K562 (cell line): ENCODE data around the gene MARCHF3. TPM values are rescaled to one million over a fixed set of nuclear protein-coding genes. Genes with fewer than 3 reads are reported as not detected.

ENCODE experiments used
- ATAC-seq: fragments of 200-7000 bp; cut with Tn5 transposase; 3 replicates; pipeline ENCODE4 v1.9.1; 2020; ENCODE audit warnings: moderate library complexity
- Bru-seq: library from RNA; stranded (reverse); fragments of 400-500 nt; gene quantifications from one replicate; lab custom pipeline; 2021; lab: Mats Ljungman, UMichigan
- BruChase-seq, 2 experiments: library from RNA; stranded (reverse); fragments of 400-500 nt; gene quantifications; one replicate each; lab custom pipeline; 2021; lab: Mats Ljungman, UMichigan
- BruUV-seq: library from RNA; stranded (reverse); fragments of 400-500 nt; replicated peaks from 2 replicates; lab custom pipeline; 2021; lab: Mats Ljungman, UMichigan
- CTCF ChIA-PET: fragments of 300-600 bp; formaldehyde crosslinking; extraction: SDS; loops from one replicate; lab custom pipeline; 2021; ENCODE audit warnings: low intra/inter-chr PET ratio; lab: Yijun Ruan, JAX
- POLR2A ChIA-PET: fragments of 300-600, 350-650 bp; sonication (Branson Sonifier 250); formaldehyde crosslinking; extraction: SDS; loops from one replicate; lab custom pipeline; 2021; ENCODE audit warnings: antibody characterized with exemption, inconsistent platforms; lab: Yijun Ruan, JAX
- DNase-seq, 4 experiments: peaks; one replicate each; pipeline versions ENCODE4 v3.0.0 to v3.0.0-alpha.2; 2011 to 2018; ENCODE audit warnings: low spot score in 3 of 4, mixed read lengths in 3 of 4; ENCODE audit errors: extremely low read depth in 1 of 4
- FAIRE-seq: peaks from 2 replicates; lab custom pipeline; 2011; peaks lifted over from hg19 to GRCh38; lab: Jason Lieb, UNC
- H2AFZ ChIP-seq: 2 replicates; pipeline ENCODE4 v1.6.0; 2011; ENCODE audit warnings: low read depth, low read length, control low read depth, inconsistent platforms
- H3K27ac ChIP-seq: fragments of 200-600 bp; 3 replicates; pipeline ENCODE4 v1.8.0; 2011; ENCODE audit warnings: low read depth, mild to moderate bottlenecking, control low read depth, inconsistent platforms, low read length, moderate library complexity, mixed read lengths; ENCODE audit errors: extremely low read depth
- H3K27me3 ChIP-seq, 2 experiments: fragments of 300-600 bp in 1 of 2; 2 replicates in 1 of 2; 3 replicates in 1 of 2; pipeline versions ENCODE4 v1.6.0 to v1.8.0; 2011; ENCODE audit warnings: inconsistent platforms in 2 of 2, low read length in 2 of 2, mild to moderate bottlenecking in 1 of 2, mixed read lengths in 1 of 2, moderate library complexity in 1 of 2; ENCODE audit not compliant: control insufficient read depth in 2 of 2, insufficient read depth in 2 of 2
- H3K36me3 ChIP-seq: fragments of 300-600 bp; 3 replicates; pipeline ENCODE4 v1.8.0; 2011; ENCODE audit warnings: mild to moderate bottlenecking, low read length, inconsistent platforms; ENCODE audit not compliant: control insufficient read depth, insufficient read depth
- H3K4me1 ChIP-seq, 2 experiments: fragments of 200-600 bp in 1 of 2; replicated peaks in 1 of 2; 2 replicates in 1 of 2; 3 replicates in 1 of 2; pipeline versions ENCODE4 v1.5.1 to v1.8.0; 2011; ENCODE audit warnings: inconsistent platforms in 2 of 2, low read length in 2 of 2, mild to moderate bottlenecking in 1 of 2, mixed read lengths in 1 of 2, moderate library complexity in 1 of 2; ENCODE audit not compliant: control insufficient read depth in 2 of 2, insufficient read depth in 2 of 2
- H3K4me2 ChIP-seq: 2 replicates; pipeline ENCODE4 v1.6.1; 2011; ENCODE audit warnings: low read length, control low read depth, inconsistent platforms, mixed read lengths; ENCODE audit not compliant: insufficient read depth
- H3K4me3 ChIP-seq: fragments of 200-600 bp; sonication (generic), shearing (Covaris generic); 2 replicates; pipeline ENCODE4 v1.5.1; 2016; ENCODE audit warnings: control low read depth, inconsistent platforms
- H3K79me2 ChIP-seq: fragments of 200-600 bp; 3 replicates; pipeline ENCODE4 v1.8.0; 2011; ENCODE audit warnings: low read length, inconsistent platforms; ENCODE audit not compliant: control insufficient read depth, insufficient read depth
- H3K9ac ChIP-seq, 2 experiments: 2 replicates each; pipeline versions ENCODE4 v1.6.0 to v1.6.1; 2011; ENCODE audit warnings: low read depth in 2 of 2, low read length in 2 of 2, control low read depth in 1 of 2, inconsistent platforms in 1 of 2, mild to moderate bottlenecking in 1 of 2, mixed read lengths in 1 of 2; ENCODE audit not compliant: insufficient read depth in 1 of 2
- H3K9me1 ChIP-seq: one replicate; pipeline ENCODE4 v1.6.0; 2011; ENCODE audit warnings: inconsistent platforms, mild to moderate bottlenecking, low read length, moderate library complexity; ENCODE audit not compliant: control insufficient read depth, insufficient read depth
- H3K9me3 ChIP-seq: replicated peaks from 2 replicates; pipeline ENCODE4 v1.5.1; 2011; ENCODE audit warnings: low read depth, low read length, inconsistent platforms; ENCODE audit not compliant: control insufficient read depth, insufficient read depth
- H4K20me1 ChIP-seq: replicated peaks from 2 replicates; pipeline ENCODE4 v1.6.1; 2011; ENCODE audit warnings: low read length, inconsistent platforms, mixed read lengths; ENCODE audit not compliant: control insufficient read depth, insufficient read depth
- BACH1 ChIP-seq: fragments of 200-800 bp; sonication (Bioruptor generic); IDR thresholded peaks from 2 replicates; pipeline ENCODE4 v1.6.1; 2016; ENCODE audit warnings: missing genetic modification characterization, missing compliant biosample characterization
- GTF2F1 ChIP-seq: IDR thresholded peaks from 2 replicates; pipeline ENCODE4 v1.6.1; 2011; ENCODE audit warnings: low read depth, low read length, improper control_type of control experiment
- MCM7 ChIP-seq, 2 experiments: fragments of 450-650 bp; IDR thresholded peaks; 2 replicates each; pipeline ENCODE4 v1.6.1; 2016 to 2018
- MEF2D ChIP-seq: conservative IDR thresholded peaks from 2 replicates; pipeline ENCODE4 v1.6.1; 2016; ENCODE audit warnings: low read depth, missing genetic modification characterization, missing compliant biosample characterization
- NCOA1 ChIP-seq: fragments of 450-650 bp; IDR thresholded peaks from 2 replicates; pipeline ENCODE4 v1.6.1; 2016; ENCODE audit warnings: low read depth
- NR4A1 ChIP-seq, 2 experiments: fragments of 250-450 bp in 1 of 2; fragments of 450-650 bp in 1 of 2; sonication (Bioruptor Pico) in 1 of 2; IDR thresholded peaks; 2 replicates each; pipeline versions ENCODE4 v1.4.0 to v1.6.1; 2016 to 2020; ENCODE audit warnings: mild to moderate bottlenecking in 2 of 2, missing compliant biosample characterization in 1 of 2, missing genetic modification characterization in 1 of 2, moderate library complexity in 1 of 2
- SMAD1 ChIP-seq: fragments of 150-350 bp; IDR thresholded peaks from 2 replicates; pipeline ENCODE4 v1.6.1; 2014; ENCODE audit warnings: low read length, low read depth; ENCODE audit not compliant: partially characterized antibody
- TAF9B ChIP-seq: fragments of 450-650 bp; IDR thresholded peaks from 2 replicates; pipeline ENCODE4 v1.6.1; 2018; ENCODE audit warnings: mild to moderate bottlenecking; ENCODE audit not compliant: partially characterized antibody
- ZNF146 ChIP-seq: IDR thresholded peaks from one replicate; pipeline ENCODE4 v1.6.1; 2018; ENCODE audit warnings: missing compliant biosample characterization; ENCODE audit not compliant: unreplicated experiment
- WGBS: fragments of 100-300 bp; shearing (Covaris generic); methylation state at CpG from one replicate; pipeline ENCODE4 v1.1.6; 2016; ENCODE audit warnings: low coverage, mixed read lengths; ENCODE audit not compliant: insufficient coverage; ENCODE audit errors: missing lambda C conversion rate; 5-methylcytosine and 5-hydroxymethylcytosine counted together
- in situ Hi-C: fragments of 300-500 bp; cut with MboI; formaldehyde crosslinking; loops from 4 replicates; pipeline ENCODE4 v1.15.0; 2018; ENCODE audit warnings: inconsistent platforms, mixed read lengths
- intact Hi-C: fragments of 100-400 bp; cut with micrococcal nuclease; formaldehyde crosslinking; loops from 2 replicates; pipeline ENCODE4 v1.14.2; 2022
- long read RNA-seq, 3 experiments: library from polyadenylated mRNA in 2 of 3; library from RNA in 1 of 3; unstranded in 2 of 3; stranded (forward) in 1 of 3; transcript quantifications; one replicate each; pipeline ENCODE4 v2.0.0, GENCODE V29; 2019 to 2022
- polyA minus RNA-seq, 3 experiments: library from RNA; depleted of rRNA, polyadenylated mRNA; stranded (reverse); fragments of >200 nt; gene quantifications; 2 replicates each; pipeline ENCODE4 v1.2.3, GENCODE V29; 2011
- polyA plus RNA-seq, 8 experiments: library from polyadenylated mRNA; depleted of rRNA in 4 of 8; stranded (reverse) in 5 of 8; unstranded in 3 of 8; fragments of >200 nt; fragmentation: Nextera tagmentation in 2 of 8; fragmentation: Illumina TruSeq in 1 of 8; extraction: Ambion mirVana in 2 of 8; extraction: Trizol in 1 of 8; gene quantifications; 2 replicates each; pipeline versions ENCODE4 v1.2.1 to v1.2.3, GENCODE V29; 2011 to 2014; ENCODE audit warnings: inconsistent platforms in 1 of 8, missing spikeins in 1 of 8
- total RNA-seq, 7 experiments: library from RNA; depleted of rRNA in 6 of 7; stranded (reverse); fragments of >200 nt in 6 of 7; fragmentation: Illumina TruSeq in 2 of 7; extraction: Trizol in 2 of 7; gene quantifications; 2 replicates each; pipeline versions ENCODE4 v1.2.1 to v1.2.3, GENCODE V29; 2011 to 2021; ENCODE audit warnings: low replicate concordance in 1 of 7
- TF ChIP-seq, protein P1 (sequence below): sonication (generic); formaldehyde crosslinking; IDR thresholded peaks from 2 replicates; pipeline ENCODE4 v1.8.0; 2022; ENCODE audit warnings: missing genetic modification reagents, mild to moderate bottlenecking, moderate library complexity, borderline replicate concordance
- TF ChIP-seq, protein P2 (sequence below): conservative IDR thresholded peaks from 2 replicates; pipeline ENCODE4 v1.6.1; 2011; ENCODE audit warnings: low read depth, mild to moderate bottlenecking, low read length; ENCODE audit not compliant: control insufficient read depth

MARCHF3 gene, protein sequence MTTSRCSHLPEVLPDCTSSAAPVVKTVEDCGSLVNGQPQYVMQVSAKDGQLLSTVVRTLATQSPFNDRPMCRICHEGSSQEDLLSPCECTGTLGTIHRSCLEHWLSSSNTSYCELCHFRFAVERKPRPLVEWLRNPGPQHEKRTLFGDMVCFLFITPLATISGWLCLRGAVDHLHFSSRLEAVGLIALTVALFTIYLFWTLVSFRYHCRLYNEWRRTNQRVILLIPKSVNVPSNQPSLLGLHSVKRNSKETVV
- 71.0 and 71.2 TPM in 2 replicates for total RNA-seq (2011; cell fraction: chromatin; rRNA removed; ENCODE audit: low replicate concordance)
- 72.9 and 84.2 TPM in 2 replicates for total RNA-seq (2011; cell fraction: nucleolus; rRNA removed)
- 80.1 and 101 TPM in 2 replicates for total RNA-seq (2011; cell fraction: nucleoplasm; rRNA removed)
- total RNA-seq (2014; rRNA removed), result 12.2 and 21.1 TPM in 2 replicates
- total RNA-seq (2014; rRNA removed; fragmentation: Illumina TruSeq; extraction: Trizol), result 19.9 and 20.2 TPM in 2 replicates
- total RNA-seq (2015; rRNA removed; fragmentation: Illumina TruSeq; extraction: Trizol), result 16.8 and 18.5 TPM in 2 replicates
- 23.5 TPM in 2 replicates for total RNA-seq (2021)
- 34.1 and 37.4 TPM in 2 replicates for polyA plus RNA-seq (2011; rRNA removed)
- polyA plus RNA-seq (2011; cell fraction: cytosol; rRNA removed), result 24.1 and 35.9 TPM in 2 replicates
- polyA plus RNA-seq (2011; cell fraction: nucleus; rRNA removed), result 39.3 and 39.4 TPM in 2 replicates
- polyA plus RNA-seq (2012), result 21.4 and 29.8 TPM in 2 replicates
- 13.4 and 16.5 TPM in 2 replicates for polyA plus RNA-seq (2014; fragmentation: Illumina TruSeq; extraction: Trizol)
- polyA plus RNA-seq (2014; fragmentation: Nextera tagmentation; extraction: Ambion mirVana), result 1 to 10 TPM; 5.6 to 7.6 TPM
- polyA plus RNA-seq (2014; rRNA removed), result 7.8 and 10.4 TPM in 2 replicates
- polyA minus RNA-seq (2011; rRNA and poly(A)+ RNA removed), result 43.9 and 60.4 TPM in 2 replicates
- 24.6 and 34.4 TPM in 2 replicates for polyA minus RNA-seq (2011; cell fraction: cytosol; rRNA and poly(A)+ RNA removed)
- 57.8 and 62.6 TPM in 2 replicates for polyA minus RNA-seq (2011; cell fraction: nucleus; rRNA and poly(A)+ RNA removed)
- percentile 74 among the genes with signal in this experiment for Bru-seq, nascent RNA
- percentile 81 among the genes with signal in this experiment for BruChase-seq, experiment 1, labeled RNA remaining after a 2-hour chase
- BruChase-seq, experiment 2, labeled RNA remaining after a 6-hour chase, result percentile 75 among the genes with signal in this experiment
- long read RNA-seq, experiment 1, full-length matches to known transcripts, result 34 of 58 reads
- long read RNA-seq, experiment 1, partial matches to known transcripts, result 6 of 58 reads
- long read RNA-seq, experiment 1, other reads (novel, unspliced or antisense), result 18 of 58 reads
- long read RNA-seq, experiment 2, full-length matches to known transcripts, result 16 of 31 reads
- long read RNA-seq, experiment 2, partial matches to known transcripts, result 2 of 31 reads
- long read RNA-seq, experiment 2, other reads (novel, unspliced or antisense), result 13 of 31 reads
- long read RNA-seq, experiment 3, full-length matches to known transcripts, result 9 of 14 reads
- long read RNA-seq, experiment 3, partial matches to known transcripts, result 0 of 14 reads
- long read RNA-seq, experiment 3, other reads (novel, unspliced or antisense), result 5 of 14 reads

DNA sequence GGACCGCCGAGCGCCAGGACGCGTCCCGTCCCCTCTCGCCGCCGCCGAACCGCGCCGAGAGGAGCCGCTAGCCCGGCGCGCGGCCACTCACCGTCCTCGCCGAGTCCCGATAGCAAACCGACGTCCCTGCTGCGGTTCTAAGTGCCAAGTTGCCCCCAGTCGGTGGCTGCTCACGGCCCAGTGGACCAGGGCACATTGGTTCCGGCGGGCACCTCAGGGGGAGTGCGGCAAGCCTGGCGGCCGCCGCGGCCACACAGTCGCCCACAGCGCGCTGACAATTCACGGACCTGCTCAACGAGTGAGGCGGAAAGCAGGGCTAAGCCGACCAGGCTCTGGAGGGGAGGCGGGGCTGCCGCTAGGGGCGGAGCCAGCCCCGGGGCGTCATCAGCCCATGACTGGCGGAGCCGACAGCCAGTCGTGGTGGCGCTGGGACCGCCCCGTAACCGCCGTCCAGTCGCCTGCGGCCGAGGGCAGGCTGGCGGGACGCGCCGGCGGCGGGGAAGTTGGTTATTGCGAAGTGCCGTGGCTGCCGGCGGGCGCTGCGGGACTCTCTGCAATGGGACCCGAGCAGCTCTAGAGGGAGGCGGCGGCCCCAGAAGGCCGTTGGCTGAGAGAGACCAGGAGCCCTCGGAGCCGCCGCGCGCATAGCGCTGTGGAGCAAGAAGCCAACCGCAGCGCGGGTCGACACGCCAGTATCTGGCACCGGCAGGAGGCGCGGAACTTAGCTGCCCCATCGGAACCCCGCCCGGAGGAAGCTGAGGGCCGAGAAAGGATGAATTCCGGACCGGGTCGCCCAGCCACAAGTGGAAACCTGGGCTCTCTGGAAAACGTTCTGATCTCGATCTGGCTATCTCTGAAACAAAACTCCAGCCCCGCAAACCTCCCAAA is at the start of gene MARCHF3:
Gene MARCHF3 (minus strand): TSS at position 300 of the 888 bp plus-strand sequence. CDS start 112,387 bp downstream, outside the sequence.
- H3K4me1 ChIP-seq, result peaks cover 26 to 31% of the 10 kb centered on the region in 2 experiments
- in situ Hi-C loops, result no loop called here
- POLR2A ChIA-PET, result interaction anchor here (0.6 to 2.2 kb wide), 11 partner anchors 10 to 165 kb away, joined by 3 to 11 read pairs (median 4); no protein-coding TSS in a partner anchor
- TF ChIP-seq MEF2D (tag), result no peak
- no peak for TF ChIP-seq MCM7 (IDR thresholded peaks at IDR 0.05)
- no peak for TF ChIP-seq ZNF146 (CRISPR knock-in tag)
- peak; percentile 22 for TF ChIP-seq SMAD1
- TF ChIP-seq TAF9B, result peak; percentile 74
- TF ChIP-seq, protein P1, sequence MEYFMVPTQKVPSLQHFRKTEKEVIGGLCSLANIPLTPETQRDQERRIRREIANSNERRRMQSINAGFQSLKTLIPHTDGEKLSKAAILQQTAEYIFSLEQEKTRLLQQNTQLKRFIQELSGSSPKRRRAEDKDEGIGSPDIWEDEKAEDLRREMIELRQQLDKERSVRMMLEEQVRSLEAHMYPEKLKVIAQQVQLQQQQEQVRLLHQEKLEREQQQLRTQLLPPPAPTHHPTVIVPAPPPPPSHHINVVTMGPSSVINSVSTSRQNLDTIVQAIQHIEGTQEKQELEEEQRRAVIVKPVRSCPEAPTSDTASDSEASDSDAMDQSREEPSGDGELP (CRISPR knock-in tag), result peak; percentile 81
- TF ChIP-seq, protein P2, sequence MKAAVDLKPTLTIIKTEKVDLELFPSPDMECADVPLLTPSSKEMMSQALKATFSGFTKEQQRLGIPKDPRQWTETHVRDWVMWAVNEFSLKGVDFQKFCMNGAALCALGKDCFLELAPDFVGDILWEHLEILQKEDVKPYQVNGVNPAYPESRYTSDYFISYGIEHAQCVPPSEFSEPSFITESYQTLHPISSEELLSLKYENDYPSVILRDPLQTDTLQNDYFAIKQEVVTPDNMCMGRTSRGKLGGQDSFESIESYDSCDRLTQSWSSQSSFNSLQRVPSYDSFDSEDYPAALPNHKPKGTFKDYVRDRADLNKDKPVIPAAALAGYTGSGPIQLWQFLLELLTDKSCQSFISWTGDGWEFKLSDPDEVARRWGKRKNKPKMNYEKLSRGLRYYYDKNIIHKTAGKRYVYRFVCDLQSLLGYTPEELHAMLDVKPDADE, result peak; percentile 28; the same call in 1 of the 2 replicates
- TF ChIP-seq NCOA1, result no peak
- no peak for TF ChIP-seq BACH1 (tag)
- no peak for TF ChIP-seq NR4A1 (CRISPR knock-in tag; IDR thresholded peaks at IDR 0.05)
- no peak for TF ChIP-seq NR4A1 (tag; IDR thresholded peaks at IDR 0.05)
- peak; percentile 83; the same call in 1 of the 2 replicates for TF ChIP-seq GTF2F1

More for the DNA sequence above, at the start of gene MARCHF3:
- peak; percentile 94 for ATAC-seq
- peak within 1 kb of the TSS; percentile 89 for H3K27ac ChIP-seq
- DNase-seq, result peak; percentile 97 to 98 (median 98)
- no peaks in the 10 kb centered on the region for H3K9me3 ChIP-seq
- peak within 1 kb of the TSS; percentile 89 for H3K4me3 ChIP-seq
- no peaks in the 10 kb centered on the region for H3K36me3 ChIP-seq
- peak within 1 kb of the TSS; percentile 98 for H2AFZ ChIP-seq
- peaks cover 61% of the 10 kb centered on the region for H3K79me2 ChIP-seq
- H4K20me1 ChIP-seq, result peaks cover 7% of the 10 kb centered on the region
- peak within 1 kb of the TSS; percentile 89 to 99 for H3K9ac ChIP-seq
- BruUV-seq, result TSS peak; percentile 86
- under 1% methylated on average over 55 of the region's 97 CpGs for WGBS
- FAIRE-seq, result peak; percentile 83
- CTCF ChIA-PET, result no interaction called here
- H3K4me2 ChIP-seq, result peak within 1 kb of the TSS; percentile 78
- no peaks in the 10 kb centered on the region for H3K27me3 ChIP-seq
- intact Hi-C loops, result loop anchor here (1.0 to 5.0 kb wide), 5 partner anchors 54 to 353 kb away; no protein-coding TSS in a partner anchor
- no peaks in the 10 kb centered on the region for H3K9me1 ChIP-seq
